ENCODE results near the gene CYB5R3. TPM values are rescaled to one million over a fixed set of nuclear protein-coding genes. Genes with fewer than 3 reads are reported as not detected.
"Not testable (repeated sequence)": the region's sequence is repeated elsewhere in the genome, so short reads cannot be mapped to it uniquely, and the experiment has no call there.

Gene CYB5R3
- total RNA-seq, 1 experiment from 2014 or later = 106 TPM

GRCh38 chr22:42570580-42570979 lies 78.6 kb downstream of the CYB5R3 start:
- H3K27me3 ChIP-seq (ENCODE audit: insufficient read depth, low read depth); CTCF ChIA-PET; H3K9me2 ChIP-seq (ENCODE audit: insufficient read depth); H3K4me1 ChIP-seq (replicated peaks; ENCODE audit: insufficient read depth); H3K4me3 ChIP-seq; DNase-seq; H4K20me1 ChIP-seq (ENCODE audit: insufficient read depth); H3K36me3 ChIP-seq (ENCODE audit: low read depth); intact Hi-C loops (cut with micrococcal nuclease; ENCODE audit: unreplicated experiment); H3K27ac ChIP-seq; H3K79me2 ChIP-seq (ENCODE audit: low read depth); POLR2A ChIA-PET (ENCODE audit: unreplicated experiment); BruUV-seq (replicated peaks); H2AFZ ChIP-seq; H3K4me2 ChIP-seq; H3K9me3 ChIP-seq (ENCODE audit: insufficient read depth, low read depth): not testable (repeated sequence)
- peaks cover 30% of the 10 kb centered on the region for H3F3A ChIP-seq (ENCODE audit: insufficient read depth, low read depth)

GRCh38 chr22:42567950-42568349 lies 81.2 kb downstream of the CYB5R3 start:
- H3K27ac ChIP-seq; H3K9me3 ChIP-seq (ENCODE audit: insufficient read depth, low read depth); H3K4me1 ChIP-seq (replicated peaks; ENCODE audit: insufficient read depth); H4K20me1 ChIP-seq (ENCODE audit: insufficient read depth); H3K79me2 ChIP-seq (ENCODE audit: low read depth); H2AFZ ChIP-seq; BruUV-seq (replicated peaks); H3K4me3 ChIP-seq; CTCF ChIA-PET; H3K4me2 ChIP-seq; DNase-seq; H3K27me3 ChIP-seq (ENCODE audit: insufficient read depth, low read depth); intact Hi-C loops (cut with micrococcal nuclease; ENCODE audit: unreplicated experiment); H3K36me3 ChIP-seq (ENCODE audit: low read depth); H3K9me2 ChIP-seq (ENCODE audit: insufficient read depth): not testable (repeated sequence)
- H3F3A ChIP-seq (ENCODE audit: insufficient read depth, low read depth) = peaks cover 31% of the 10 kb centered on the region
- POLR2A ChIA-PET (ENCODE audit: unreplicated experiment) = interaction anchor here (0.6 kb wide), 1 partner anchor 74 kb away, joined by 3 read pairs; no protein-coding TSS in a partner anchor

Other genes starting within 250 kb of the CYB5R3 start
- gene NFAM1, start 217.0 kb downstream of the CYB5R3 start, total RNA-seq (2021) = not detected in 2 replicates
- 52.7 and 56.6 TPM in 2 replicates for gene RRP7A, start 129.6 kb downstream of the CYB5R3 start, total RNA-seq (2021)
- gene SERHL2, start 95.4 kb downstream of the CYB5R3 start, total RNA-seq (2021) = 1.9 and 2.4 TPM in 2 replicates
- 60.1 and 62.9 TPM in 2 replicates for gene POLDIP3, start 34.5 kb downstream of the CYB5R3 start, total RNA-seq (2021)
- 0.79 and 1.1 TPM in 2 replicates for gene ATP5MGL, start 8.8 kb downstream of the CYB5R3 start, total RNA-seq (2021)
- 17.1 and 19.3 TPM in 2 replicates for gene A4GALT, start 71.5 kb upstream of the CYB5R3 start, total RNA-seq (2021)
- 26.5 and 29.1 TPM in 2 replicates for gene ARFGAP3, start 207.9 kb upstream of the CYB5R3 start, total RNA-seq (2021)

Measured in PC-9 (cell line).